HL-60 (cell line): ENCODE data around the gene PDHX.

Experiments used
- CTCF ChIP-seq: IDR thresholded peaks from one replicate; pipeline ENCODE4 v1.5.1; 2011; ENCODE audit warnings: low read length, control low read depth, inconsistent platforms; ENCODE audit not compliant: insufficient read depth
- POLR2AphosphoS5 ChIP-seq: IDR thresholded peaks from 2 replicates; pipeline ENCODE4 v1.6.1; 2012; ENCODE audit warnings: low read depth

GRCh38 chr11:35015621-35016387, 99.4 kb downstream of the PDHX start:
- TF ChIP-seq CTCF, result no peak
- TF ChIP-seq POLR2AphosphoS5, result no peak
